Ascending aorta (tissue), 2 donors: ENCODE data around the gene BABAM2. TPM values are rescaled to one million over a fixed set of nuclear protein-coding genes. Genes with fewer than 3 reads are reported as not detected.

Experiments used
- DNase-seq, 2 donors: peaks; one replicate each; pipeline ENCODE4 v3.0.0-alpha.2; 2019; ENCODE audit warnings: low spot score in 2 of 2
- H3K27ac ChIP-seq, 2 donors: fragments of 200-600 bp; sonication (generic); one replicate each; pipeline ENCODE4 v1.5.1; 2016 to 2017; ENCODE audit warnings: mild to moderate bottlenecking in 1 of 2
- H3K27me3 ChIP-seq: fragments of 200-600 bp; sonication (generic); one replicate; pipeline ENCODE4 v1.5.1; 2017
- H3K36me3 ChIP-seq, 2 donors: fragments of 200-600 bp; sonication (generic); one replicate each; pipeline ENCODE4 v1.5.1; 2016
- H3K4me1 ChIP-seq, 2 donors: fragments of 200-600 bp; sonication (generic); one replicate each; pipeline ENCODE4 v1.5.1; 2016 to 2017; ENCODE audit warnings: mild to moderate bottlenecking in 1 of 2
- H3K4me3 ChIP-seq, 2 donors: fragments of 200-600 bp; sonication (generic); one replicate each; pipeline ENCODE4 v1.5.1; 2016 to 2017; ENCODE audit warnings: mild to moderate bottlenecking in 1 of 2
- H3K9me3 ChIP-seq, 2 donors: fragments of 200-600 bp; sonication (generic); one replicate each; pipeline ENCODE4 v1.5.1; 2016
- intact Hi-C: fragments of 100-400 bp; cut with DNase I; formaldehyde crosslinking; loops from one replicate; pipeline ENCODE4 v1.15.1; 2023
- total RNA-seq: library from RNA; depleted of rRNA; stranded (reverse); fragments of >200 nt; gene quantifications from one replicate; pipeline ENCODE4 v1.1.0, GENCODE V29; 2016
- TF ChIP-seq, protein P1 (sequence below), 3 experiments: fragments of 200-600 bp in 2 of 3; fragments of 450-650 bp in 1 of 3; sonication (generic) in 2 of 3; IDR thresholded peaks; one replicate each; pipeline ENCODE4 v1.5.1; 2016 to 2019; ENCODE audit warnings: antibody characterized with exemption in 3 of 3, mild to moderate bottlenecking in 1 of 3, moderate library complexity in 1 of 3

The BABAM2 gene
- total RNA-seq, 1 donor from 2014 or later: 19.6 TPM

DNA sequence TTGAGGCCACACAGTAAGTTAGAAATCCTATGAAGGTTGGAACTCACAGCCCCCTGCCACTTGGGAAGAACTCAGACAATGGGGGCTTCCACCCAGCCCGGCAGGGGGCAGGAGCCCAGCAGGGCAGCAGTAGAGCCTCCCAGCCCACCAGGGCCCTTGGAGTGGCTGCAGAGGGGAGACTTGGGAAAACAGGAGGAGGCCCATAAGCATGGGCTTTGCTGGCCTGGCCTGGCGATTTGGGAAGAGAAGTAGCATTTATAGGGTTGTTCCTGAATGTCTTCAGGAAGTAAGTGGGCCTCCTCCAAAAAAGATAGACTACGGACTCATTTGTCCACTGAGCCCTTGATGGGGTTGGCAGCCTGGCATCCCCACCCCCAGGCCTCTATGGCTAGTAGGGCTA is 484.7 kb downstream of the BABAM2 start:
- no peak overlapping the region for H3K4me3 ChIP-seq

DNA sequence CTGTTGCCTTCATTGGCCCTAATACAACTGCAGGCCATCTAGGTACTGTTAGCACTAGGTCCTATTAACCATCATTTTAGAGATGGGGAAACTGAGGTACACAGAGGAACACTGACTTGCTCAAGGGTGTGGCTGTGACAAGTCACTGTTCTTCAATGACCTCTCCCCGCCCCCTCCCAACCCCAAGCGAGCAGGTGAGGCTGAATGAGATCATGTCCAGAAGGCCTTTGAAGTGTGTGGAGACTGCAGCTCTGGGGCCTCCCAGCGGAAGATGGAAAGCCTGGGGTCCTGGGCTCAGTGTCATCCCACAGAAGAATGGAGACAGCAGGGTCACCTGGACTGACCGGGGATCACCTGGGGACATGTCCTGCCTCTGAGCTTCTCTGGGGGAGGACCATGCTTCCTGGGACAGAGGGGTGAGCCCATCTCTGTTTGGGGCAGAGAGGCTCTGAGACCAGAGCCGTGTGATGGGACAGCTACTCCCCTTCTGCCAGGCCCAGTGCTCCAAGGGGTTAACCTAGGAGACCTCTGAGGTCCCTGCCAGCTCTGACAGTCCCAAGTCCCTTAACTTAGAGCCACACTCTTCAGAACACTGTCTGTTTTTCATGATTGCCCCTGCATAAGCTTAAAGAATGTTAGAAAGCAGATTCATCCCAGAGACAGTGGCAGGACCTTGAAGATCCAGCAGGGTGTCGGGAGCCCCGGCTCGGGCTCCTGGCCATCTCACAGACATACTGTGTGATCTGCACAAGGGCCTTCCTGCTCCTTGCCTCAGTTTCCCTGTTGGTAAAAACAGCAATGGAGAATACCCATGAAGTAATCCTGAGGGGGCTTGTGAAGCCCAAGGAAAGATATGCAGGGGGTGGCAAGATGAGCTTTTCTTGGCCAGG is 485.5 kb downstream of the BABAM2 start:
- TF ChIP-seq, protein P1, sequence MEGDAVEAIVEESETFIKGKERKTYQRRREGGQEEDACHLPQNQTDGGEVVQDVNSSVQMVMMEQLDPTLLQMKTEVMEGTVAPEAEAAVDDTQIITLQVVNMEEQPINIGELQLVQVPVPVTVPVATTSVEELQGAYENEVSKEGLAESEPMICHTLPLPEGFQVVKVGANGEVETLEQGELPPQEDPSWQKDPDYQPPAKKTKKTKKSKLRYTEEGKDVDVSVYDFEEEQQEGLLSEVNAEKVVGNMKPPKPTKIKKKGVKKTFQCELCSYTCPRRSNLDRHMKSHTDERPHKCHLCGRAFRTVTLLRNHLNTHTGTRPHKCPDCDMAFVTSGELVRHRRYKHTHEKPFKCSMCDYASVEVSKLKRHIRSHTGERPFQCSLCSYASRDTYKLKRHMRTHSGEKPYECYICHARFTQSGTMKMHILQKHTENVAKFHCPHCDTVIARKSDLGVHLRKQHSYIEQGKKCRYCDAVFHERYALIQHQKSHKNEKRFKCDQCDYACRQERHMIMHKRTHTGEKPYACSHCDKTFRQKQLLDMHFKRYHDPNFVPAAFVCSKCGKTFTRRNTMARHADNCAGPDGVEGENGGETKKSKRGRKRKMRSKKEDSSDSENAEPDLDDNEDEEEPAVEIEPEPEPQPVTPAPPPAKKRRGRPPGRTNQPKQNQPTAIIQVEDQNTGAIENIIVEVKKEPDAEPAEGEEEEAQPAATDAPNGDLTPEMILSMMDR (IDR thresholded peaks at IDR 0.05): no peak
- Histone ChIP-seq H3K36me3 (no peaks in the 10 kb centered on the region), H3K27ac (no peak overlapping the region), H3K9me3 (no peaks in the 10 kb centered on the region), H3K27me3 (no peaks in the 10 kb centered on the region), H3K4me3 (no peak overlapping the region), H3K4me1 (no peaks in the 10 kb centered on the region)
- intact Hi-C loops: no loop called here
- DNase-seq: no peak

More for the DNA sequence above, 484.7 kb downstream of the BABAM2 start:
- H3K27ac ChIP-seq: no peak overlapping the region
- intact Hi-C loops: no loop called here
- TF ChIP-seq, protein P1 (IDR thresholded peaks at IDR 0.05): no peak
- no peaks in the 10 kb centered on the region for H3K4me1 ChIP-seq
- no peaks in the 10 kb centered on the region for H3K27me3 ChIP-seq
- H3K9me3 ChIP-seq: no peaks in the 10 kb centered on the region
- no peaks in the 10 kb centered on the region for H3K36me3 ChIP-seq
- DNase-seq: no peak

DNA sequence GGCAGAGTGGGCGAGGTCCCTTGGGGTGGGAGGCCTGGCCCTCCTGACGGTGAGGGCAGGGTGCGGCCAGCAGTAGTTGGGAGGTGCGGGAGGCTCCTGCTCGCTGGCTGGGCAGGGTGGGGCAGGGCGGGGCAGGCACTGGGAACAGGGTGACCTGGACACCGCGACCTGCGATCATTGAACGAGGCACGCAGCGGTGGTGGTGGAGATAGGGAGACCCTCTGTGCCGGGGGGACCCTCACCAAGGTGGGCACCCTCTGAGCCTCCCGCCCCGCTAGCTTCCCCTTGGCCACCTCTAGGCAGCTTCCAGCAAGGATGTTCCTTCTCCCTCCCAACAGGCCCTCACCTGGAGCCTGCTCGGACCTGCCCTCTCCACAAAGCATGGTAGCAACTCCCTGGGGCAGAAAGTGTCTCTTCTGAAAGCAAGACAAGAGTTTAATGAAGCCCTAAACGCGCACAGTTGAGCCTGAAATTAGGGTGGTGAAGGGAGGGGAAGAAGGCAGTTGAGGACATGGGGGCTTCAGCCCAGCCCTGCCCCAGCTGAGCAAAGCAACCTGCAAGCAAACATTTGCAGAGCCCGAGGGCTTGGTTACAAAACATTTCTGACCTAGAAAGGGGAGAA is 486.8 kb downstream of the BABAM2 start:
- no peak overlapping the region for H3K4me3 ChIP-seq
- intact Hi-C loops: no loop called here
- H3K9me3 ChIP-seq: no peaks in the 10 kb centered on the region
- TF ChIP-seq, protein P1 (IDR thresholded peaks at IDR 0.05): no peak
- no peaks in the 10 kb centered on the region for H3K36me3 ChIP-seq
- H3K27ac ChIP-seq: no peak overlapping the region
- H3K27me3 ChIP-seq: no peaks in the 10 kb centered on the region
- DNase-seq: no peak
- H3K4me1 ChIP-seq: no peaks in the 10 kb centered on the region

DNA sequence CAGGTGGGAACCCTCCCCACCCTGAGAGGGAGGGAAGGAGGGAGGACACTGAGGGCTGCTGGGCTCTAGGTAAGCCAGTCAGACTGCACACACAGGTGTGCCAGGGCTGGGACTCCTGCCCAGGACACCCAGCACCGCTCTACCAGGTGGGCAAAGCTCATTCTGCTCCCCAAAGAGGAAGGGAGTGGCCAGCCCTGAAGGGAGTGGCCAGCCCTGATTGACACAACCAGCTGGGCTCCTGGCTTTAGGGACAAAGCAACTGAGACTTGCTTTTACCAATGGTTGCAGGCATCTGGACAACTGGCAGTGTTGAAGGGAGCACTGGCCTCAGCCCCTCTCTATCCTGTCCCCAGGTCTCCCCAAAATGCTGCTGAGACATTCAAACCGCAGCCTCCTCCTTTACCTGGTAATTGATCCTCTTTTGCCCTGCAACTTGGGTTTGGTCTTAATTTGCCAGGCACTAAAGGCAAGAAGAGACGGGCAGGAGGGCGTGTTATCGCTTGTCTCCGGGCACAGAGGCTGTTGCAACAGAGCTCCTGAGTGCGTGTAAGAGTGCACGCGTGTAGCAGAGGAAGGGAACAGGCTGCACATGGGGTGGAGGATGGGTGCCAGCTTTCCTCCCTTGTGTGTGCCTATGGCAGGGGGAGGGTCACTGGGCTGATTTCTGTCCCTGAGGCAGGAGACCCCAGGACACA is 487.6 kb downstream of the BABAM2 start:
- Histone ChIP-seq H3K27ac (no peak overlapping the region), H3K4me3 (no peak overlapping the region), H3K27me3 (no peaks in the 10 kb centered on the region), H3K9me3 (no peaks in the 10 kb centered on the region), H3K4me1 (no peaks in the 10 kb centered on the region), H3K36me3 (no peaks in the 10 kb centered on the region)
- intact Hi-C loops: no loop called here
- TF ChIP-seq, protein P1 (IDR thresholded peaks at IDR 0.05): no peak
- DNase-seq: no peak

DNA sequence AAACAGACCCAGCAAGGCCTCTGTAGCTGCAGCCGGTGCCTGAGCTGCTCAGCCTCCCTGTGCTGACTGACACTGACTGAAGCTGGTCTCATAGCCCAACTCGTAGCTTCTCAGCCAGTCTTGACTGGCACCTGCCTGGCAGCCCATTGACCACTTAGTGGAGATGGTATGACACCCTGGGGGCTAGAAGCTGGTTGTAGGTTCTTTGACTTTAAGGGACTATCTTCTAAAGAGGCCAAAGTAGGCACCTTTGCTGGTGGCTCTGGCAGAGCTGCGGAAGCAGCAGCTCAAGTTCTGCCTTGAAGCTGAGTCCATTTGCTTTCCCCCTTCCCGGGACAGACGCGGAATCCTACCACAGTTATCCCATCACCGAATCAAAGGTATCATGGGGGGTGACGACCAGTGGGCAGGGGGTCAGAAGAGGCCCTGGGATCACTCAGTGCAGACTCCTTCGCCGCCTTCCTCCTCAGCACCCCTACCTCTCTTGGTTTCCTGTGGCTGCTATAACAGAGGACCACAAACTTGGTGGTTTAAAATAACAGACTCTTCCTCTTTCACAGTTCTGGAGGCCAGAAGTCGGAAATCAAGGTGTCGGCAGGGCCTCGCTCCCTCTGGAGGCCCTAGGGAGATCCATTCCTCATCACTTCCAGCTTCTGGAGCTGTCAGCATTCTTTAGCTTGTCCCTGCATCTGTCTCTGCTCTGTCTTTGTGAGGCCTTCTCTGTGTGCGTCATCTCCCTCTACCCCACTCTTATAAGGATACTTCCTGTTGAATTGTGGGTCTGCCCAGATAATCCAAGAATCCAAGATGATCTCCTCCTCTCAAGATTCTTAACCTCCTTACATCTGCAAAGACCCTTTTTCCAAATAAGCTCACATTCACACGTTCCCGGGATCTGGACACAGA is 488.4 kb downstream of the BABAM2 start:
- Histone ChIP-seq H3K36me3 (no peaks in the 10 kb centered on the region), H3K9me3 (no peaks in the 10 kb centered on the region), H3K27ac (no peak overlapping the region), H3K4me1 (no peaks in the 10 kb centered on the region), H3K4me3 (no peak overlapping the region), H3K27me3 (no peaks in the 10 kb centered on the region)
- DNase-seq: no peak
- TF ChIP-seq, protein P1 (IDR thresholded peaks at IDR 0.05): no peak
- intact Hi-C loops: no loop called here
